HG02798 (cell line): ENCODE results near the gene ARHGAP26.

Experiments used
- ATAC-seq: cut with Tn5 transposase; IDR thresholded peaks from one replicate; pipeline ENCODE4 v1.9.1; 2021; ENCODE audit warnings: mild to moderate bottlenecking; ENCODE audit not compliant: unreplicated experiment, poor library complexity

Gene ARHGAP26

GRCh38 chr5:142780871-142781270 lies 10.7 kb downstream of the ARHGAP26 start:
- ATAC-seq: no peak

GRCh38 chr5:142782976-142783530 lies 12.9 kb downstream of the ARHGAP26 start:
- no peak for ATAC-seq

GRCh38 chr5:142783601-142784341 lies 13.6 kb downstream of the ARHGAP26 start:
- peak; percentile 83 for ATAC-seq

- no peak for ATAC-seq
These were observed 14.3 kb downstream of the ARHGAP26 start for GRCh38 chr5:142784401-142784955.

GRCh38 chr5:142785206-142785605 lies 15.0 kb downstream of the ARHGAP26 start:
- no peak for ATAC-seq

GRCh38 chr5:142789206-142789605 lies 19.0 kb downstream of the ARHGAP26 start:
- ATAC-seq: no peak

- no peak for ATAC-seq
These were observed 22.1 kb downstream of the ARHGAP26 start for GRCh38 chr5:142792012-142792864.

GRCh38 chr5:142792865-142793232 lies 22.7 kb downstream of the ARHGAP26 start:
- ATAC-seq: no peak

- ATAC-seq: no peak
These were observed 24.4 kb downstream of the ARHGAP26 start for GRCh38 chr5:142794537-142794936.

- no peak for ATAC-seq
These were observed 25.1 kb downstream of the ARHGAP26 start for GRCh38 chr5:142795251-142795650.

- no peak for ATAC-seq
These were observed 26.4 kb downstream of the ARHGAP26 start for GRCh38 chr5:142796492-142797109.

GRCh38 chr5:142797420-142797819 lies 27.2 kb downstream of the ARHGAP26 start:
- no peak for ATAC-seq

GRCh38 chr5:142798099-142798770 lies 28.1 kb downstream of the ARHGAP26 start:
- ATAC-seq: no peak

- ATAC-seq: peak; percentile 89
These were observed 30.8 kb downstream of the ARHGAP26 start for GRCh38 chr5:142800776-142801494.

GRCh38 chr5:142801495-142801871 lies 31.3 kb downstream of the ARHGAP26 start:
- ATAC-seq: no peak

GRCh38 chr5:142803428-142804125 lies 33.4 kb downstream of the ARHGAP26 start:
- no peak for ATAC-seq

GRCh38 chr5:142805339-142805738 lies 35.2 kb downstream of the ARHGAP26 start:
- no peak for ATAC-seq

GRCh38 chr5:142806841-142807267 lies 36.7 kb downstream of the ARHGAP26 start:
- ATAC-seq: no peak
